Liver (tissue), 9 donors: ENCODE measurements around the gene APP. TPM values are rescaled to one million over a fixed set of nuclear protein-coding genes. Genes with fewer than 3 reads are reported as not detected.

Experiments
- DNase-seq: peaks from one replicate; pipeline ENCODE4 v3.0.0-alpha.2; 2017; ENCODE audit warnings: low spot score
- H3K27ac ChIP-seq, 2 donors: one replicate each; pipeline ENCODE4 v1.7.0; 2013; ENCODE audit warnings: inconsistent platforms in 2 of 2, low read length in 2 of 2, control low read depth in 1 of 2, low read depth in 1 of 2, mild to moderate bottlenecking in 1 of 2
- H3K27me3 ChIP-seq, 4 donors: one replicate each; pipeline versions ENCODE4 v1.6.1 to v1.7.0; 2013; ENCODE audit warnings: low read length in 3 of 4, inconsistent platforms in 1 of 4, mild to moderate bottlenecking in 1 of 4, moderate library complexity in 1 of 4; ENCODE audit not compliant: control insufficient read depth in 4 of 4, insufficient read depth in 4 of 4
- H3K36me3 ChIP-seq, 4 donors: one replicate each; pipeline versions ENCODE4 v1.6.1 to v1.7.0; 2013; ENCODE audit warnings: low read length in 3 of 4, mild to moderate bottlenecking in 3 of 4, low read depth in 1 of 4, moderate library complexity in 1 of 4; ENCODE audit not compliant: control insufficient read depth in 4 of 4, insufficient read depth in 3 of 4
- H3K4me1 ChIP-seq, 4 donors: one replicate each; pipeline versions ENCODE4 v1.6.1 to v1.7.0; 2013; ENCODE audit warnings: low read length in 3 of 4, mild to moderate bottlenecking in 3 of 4, moderate library complexity in 1 of 4; ENCODE audit not compliant: control insufficient read depth in 4 of 4, insufficient read depth in 4 of 4
- H3K4me3 ChIP-seq, 3 donors: one replicate each; pipeline versions ENCODE4 v1.6.1 to v1.7.0; 2013; ENCODE audit warnings: low read length in 3 of 3, control low read depth in 1 of 3, low read depth in 1 of 3, mild to moderate bottlenecking in 1 of 3
- H3K9ac ChIP-seq, 2 donors: one replicate each; pipeline ENCODE4 v1.7.0; 2013; ENCODE audit warnings: low read length in 2 of 2, mild to moderate bottlenecking in 2 of 2, moderate library complexity in 2 of 2, control low read depth in 1 of 2, low read depth in 1 of 2
- H3K9me3 ChIP-seq, 4 donors: one replicate each; pipeline versions ENCODE4 v1.6.1 to v1.7.0; 2013; ENCODE audit warnings: low read length in 3 of 4; ENCODE audit not compliant: control insufficient read depth in 4 of 4
- ATF3 ChIP-seq: IDR thresholded peaks from 2 replicates; pipeline ENCODE4 v1.6.1; 2016; ENCODE audit warnings: antibody characterized with exemption
- CTCF ChIP-seq: fragments of 150-350 bp; IDR thresholded peaks from 2 replicates; pipeline ENCODE4 v1.5.1; 2017; ENCODE audit warnings: improper control_type of control experiment, low read depth, low read length; ENCODE audit not compliant: missing input control
- FOXA2 ChIP-seq: IDR thresholded peaks from 2 replicates; pipeline ENCODE4 v1.6.1; 2016; ENCODE audit warnings: antibody characterized with exemption
- GABPA ChIP-seq, 2 donors: IDR thresholded peaks in 1 of 2; conservative IDR thresholded peaks in 1 of 2; 2 replicates each; pipeline ENCODE4 v1.6.1; 2016; ENCODE audit warnings: antibody characterized with exemption in 2 of 2, mild to moderate bottlenecking in 1 of 2, moderate library complexity in 1 of 2
- HNF4G ChIP-seq: IDR thresholded peaks from 2 replicates; pipeline ENCODE4 v1.6.1; 2016; ENCODE audit warnings: antibody characterized with exemption
- JUND ChIP-seq, 2 donors: IDR thresholded peaks; 2 replicates each; pipeline ENCODE4 v1.6.1; 2016; ENCODE audit warnings: antibody characterized with exemption in 2 of 2
- MAX ChIP-seq: IDR thresholded peaks from 2 replicates; pipeline ENCODE4 v1.6.1; 2016; ENCODE audit warnings: antibody characterized with exemption
- NR2F2 ChIP-seq: IDR thresholded peaks from 2 replicates; pipeline ENCODE4 v1.6.1; 2016; ENCODE audit warnings: antibody characterized with exemption
- RAD21 ChIP-seq, 2 donors: IDR thresholded peaks; 2 replicates each; pipeline ENCODE4 v1.6.1; 2016; ENCODE audit warnings: antibody characterized with exemption in 2 of 2, mild to moderate bottlenecking in 2 of 2
- REST ChIP-seq: IDR thresholded peaks from 2 replicates; pipeline ENCODE4 v1.6.1; 2016; ENCODE audit warnings: antibody characterized with exemption, mild to moderate bottlenecking
- RXRA ChIP-seq, 2 donors: IDR thresholded peaks; 2 replicates each; pipeline ENCODE4 v1.6.1; 2017 to 2018; ENCODE audit warnings: antibody characterized with exemption in 2 of 2, mild to moderate bottlenecking in 1 of 2
- SP1 ChIP-seq: IDR thresholded peaks from 2 replicates; pipeline ENCODE4 v1.6.1; 2018; ENCODE audit warnings: antibody characterized with exemption, mild to moderate bottlenecking
- TAF1 ChIP-seq: conservative IDR thresholded peaks from 2 replicates; pipeline ENCODE4 v1.6.1; 2016; ENCODE audit warnings: antibody characterized with exemption, mild to moderate bottlenecking
- YY1 ChIP-seq: IDR thresholded peaks from 2 replicates; pipeline ENCODE4 v1.6.1; 2016; ENCODE audit warnings: antibody characterized with exemption, mild to moderate bottlenecking
- ZBTB33 ChIP-seq: IDR thresholded peaks from 2 replicates; pipeline ENCODE4 v1.6.1; 2016; ENCODE audit warnings: antibody characterized with exemption
- WGBS: extraction: QIAGEN DNeasy Blood & Tissue Kit; methylation state at CpG from one replicate; pipeline ENCODE4 v1.1.7; 2013; 5-methylcytosine and 5-hydroxymethylcytosine counted together
- polyA plus RNA-seq, 2 donors: library from polyadenylated mRNA; stranded (reverse) in 1 of 2; unstranded in 1 of 2; fragments of 200-250 nt in 1 of 2; fragments of >200 nt in 1 of 2; fragmentation: Nextera tagmentation in 1 of 2; extraction: Ambion mirVana in 1 of 2; gene quantifications; one replicate each; pipeline versions ENCODE4 v1.2.1 to v1.2.3, GENCODE V29; 2013 to 2015
- total RNA-seq, 2 donors: library from RNA; depleted of rRNA; stranded (reverse); fragments of >200 nt; gene quantifications; one replicate each; pipeline ENCODE4 v1.2.3, GENCODE V29; 2014
- donor health status: healthy.
- donor health status: healthy.
- donor health status: healthy.
- donor health status: healthy.
- donor health status: healthy.

The APP gene
- total and polyA plus RNA-seq, 4 donors, result 24.9 to 201 (median 111) TPM

DNA sequence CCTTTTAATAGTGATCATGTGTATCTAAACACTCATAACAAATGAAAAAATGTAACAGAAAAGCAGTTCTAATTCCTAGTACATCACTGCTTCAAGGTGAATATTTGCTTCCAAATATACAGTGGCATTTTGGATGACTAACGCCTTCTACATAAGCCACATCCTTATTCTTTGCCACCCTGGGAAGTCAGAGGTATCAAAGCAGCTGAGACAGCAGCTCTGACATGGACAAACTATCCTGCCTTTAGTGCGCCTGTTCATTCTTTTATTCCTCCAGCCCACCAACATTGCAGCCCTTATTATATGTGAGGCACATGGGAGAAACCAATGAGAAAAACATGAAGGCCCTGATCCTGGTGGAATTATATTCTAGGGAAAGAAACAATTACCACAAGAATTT, 183.0 kb downstream of the APP start:
- WGBS, result 93% methylated on average over 2 of the region's 2 CpGs
- Histone ChIP-seq H3K36me3 (no peaks in the 10 kb centered on the region), H3K9ac (no peak overlapping the region), H3K4me1 (no peaks in the 10 kb centered on the region), H3K27ac (no peak overlapping the region), H3K9me3 (no peaks in the 10 kb centered on the region), H3K27me3 (no peaks in the 10 kb centered on the region), H3K4me3 (no peak overlapping the region)
- no peak for DNase-seq
- TF ChIP-seq GABPA (IDR thresholded peaks at IDR 0.05 in 1 of 2, conservative IDR thresholded peaks at IDR 0.05 in 1 of 2) (no peak), JUND (IDR thresholded peaks at IDR 0.05) (no peak), YY1 (no peak), ATF3 (no peak), RXRA (IDR thresholded peaks at IDR 0.05) (no peak), NR2F2 (no peak), HNF4G (no peak), ZBTB33 (no peak), CTCF (no peak)

GRCh38 chr21:25986928-25987327, 183.6 kb downstream of the APP start:
- no peaks in the 10 kb centered on the region for H3K9me3 ChIP-seq
- DNase-seq, result no peak
- WGBS, result 87% methylated on average over 2 of the region's 2 CpGs
- H3K27ac ChIP-seq, result no peak overlapping the region
- H3K36me3 ChIP-seq, result peaks cover 2 to 5% (median 2%) of the 10 kb centered on the region in 4 donors
- H3K9ac ChIP-seq, result no peak overlapping the region
- TF ChIP-seq YY1 (no peak), RAD21 (IDR thresholded peaks at IDR 0.05) (no peak), MAX (no peak), NR2F2 (no peak), GABPA (IDR thresholded peaks at IDR 0.05 in 1 of 2, conservative IDR thresholded peaks at IDR 0.05 in 1 of 2) (no peak), REST (no peak), ATF3 (no peak), SP1 (no peak), TAF1 (no peak), FOXA2 (no peak), ZBTB33 (no peak)
- no peak overlapping the region for H3K4me3 ChIP-seq
- H3K4me1 ChIP-seq, result no peaks in the 10 kb centered on the region
- H3K27me3 ChIP-seq, result no peaks in the 10 kb centered on the region
